T-helper 1 cell treated with Interleukin-12 subunit alpha and Interleukin-12 subunit beta and Interleukin-4 antibody, amounts not matched to agents 30 μg/mL and 1 μg/mL, for 36 hours (primary cell): ENCODE results near the gene UBAC1.
"Not testable (repeated sequence)": the region's sequence is repeated elsewhere in the genome, so short reads cannot be mapped to it uniquely, and the experiment has no call there.

Source experiments
- H3K27ac Mint-ChIP-seq: one replicate; pipeline ENCODE4 v1.8.0; 2021; ENCODE audit warnings: mild to moderate bottlenecking, mixed read lengths
- H3K27me3 Mint-ChIP-seq: one replicate; pipeline ENCODE4 v1.8.0; 2021; ENCODE audit warnings: low read depth, mixed read lengths
- H3K36me3 Mint-ChIP-seq: one replicate; pipeline ENCODE4 v1.8.0; 2021; ENCODE audit warnings: low read depth, mixed read lengths
- H3K4me1 Mint-ChIP-seq: one replicate; pipeline ENCODE4 v1.8.0; 2021; ENCODE audit warnings: low read depth, mixed read lengths
- H3K4me3 Mint-ChIP-seq: one replicate; pipeline ENCODE4 v1.8.0; 2021; ENCODE audit warnings: mild to moderate bottlenecking, moderate library complexity, mixed read lengths
- H3K9me3 Mint-ChIP-seq: one replicate; pipeline ENCODE4 v1.8.0; 2021; ENCODE audit warnings: mixed read lengths

The UBAC1 gene

DNA sequence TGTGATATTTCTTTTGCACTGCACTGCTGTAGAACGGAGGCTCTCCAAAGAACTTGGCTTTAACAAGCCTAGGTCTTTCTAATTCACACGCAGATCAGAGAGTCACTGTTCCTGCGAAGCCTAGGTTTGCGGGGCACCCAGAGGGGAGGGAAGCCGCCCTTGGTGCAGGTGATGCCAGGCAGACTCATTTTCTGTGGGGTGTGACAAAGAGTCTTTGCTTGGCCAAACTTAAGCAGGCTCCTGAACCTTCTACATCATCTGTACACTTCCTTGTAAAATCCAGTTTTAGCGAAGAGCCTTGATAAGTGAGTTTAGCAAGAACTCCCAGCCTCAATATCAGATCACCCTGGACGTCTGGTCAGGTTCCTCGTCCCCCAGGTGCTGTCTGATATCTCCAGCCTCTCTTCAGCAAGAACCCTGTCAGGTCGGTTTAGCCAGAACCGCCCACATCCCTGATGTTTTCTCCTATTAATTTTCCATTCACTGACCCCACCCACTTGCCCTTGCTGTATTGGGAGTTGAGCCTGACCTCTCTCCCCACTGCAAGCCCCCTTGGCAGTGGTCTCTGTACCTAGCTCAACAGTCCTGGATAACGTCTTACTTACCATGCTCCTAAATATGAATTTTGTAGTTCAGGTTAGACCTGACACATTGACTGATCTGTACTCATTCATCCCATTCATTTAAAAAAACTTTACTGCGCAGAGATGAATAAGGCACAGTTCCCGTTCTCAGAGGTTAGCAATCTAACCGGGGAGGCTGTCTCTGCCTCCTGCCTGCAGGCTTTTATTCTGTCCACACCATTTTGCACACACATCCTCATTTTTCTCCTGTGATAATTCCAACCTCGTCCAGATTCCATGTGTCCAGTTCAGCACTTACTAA is 880 bp upstream of the UBAC1 start:
- H3K36me3 Mint-ChIP-seq, result no peaks in the 10 kb centered on the region
- peaks cover 17% of the 10 kb centered on the region for H3K4me1 Mint-ChIP-seq
- H3K27me3 Mint-ChIP-seq, result peaks cover 9% of the 10 kb centered on the region
- peak overlapping the region; percentile 61 for H3K27ac Mint-ChIP-seq
- no peaks in the 10 kb centered on the region for H3K9me3 Mint-ChIP-seq
- H3K4me3 Mint-ChIP-seq, result peak overlapping the region; percentile 59

DNA sequence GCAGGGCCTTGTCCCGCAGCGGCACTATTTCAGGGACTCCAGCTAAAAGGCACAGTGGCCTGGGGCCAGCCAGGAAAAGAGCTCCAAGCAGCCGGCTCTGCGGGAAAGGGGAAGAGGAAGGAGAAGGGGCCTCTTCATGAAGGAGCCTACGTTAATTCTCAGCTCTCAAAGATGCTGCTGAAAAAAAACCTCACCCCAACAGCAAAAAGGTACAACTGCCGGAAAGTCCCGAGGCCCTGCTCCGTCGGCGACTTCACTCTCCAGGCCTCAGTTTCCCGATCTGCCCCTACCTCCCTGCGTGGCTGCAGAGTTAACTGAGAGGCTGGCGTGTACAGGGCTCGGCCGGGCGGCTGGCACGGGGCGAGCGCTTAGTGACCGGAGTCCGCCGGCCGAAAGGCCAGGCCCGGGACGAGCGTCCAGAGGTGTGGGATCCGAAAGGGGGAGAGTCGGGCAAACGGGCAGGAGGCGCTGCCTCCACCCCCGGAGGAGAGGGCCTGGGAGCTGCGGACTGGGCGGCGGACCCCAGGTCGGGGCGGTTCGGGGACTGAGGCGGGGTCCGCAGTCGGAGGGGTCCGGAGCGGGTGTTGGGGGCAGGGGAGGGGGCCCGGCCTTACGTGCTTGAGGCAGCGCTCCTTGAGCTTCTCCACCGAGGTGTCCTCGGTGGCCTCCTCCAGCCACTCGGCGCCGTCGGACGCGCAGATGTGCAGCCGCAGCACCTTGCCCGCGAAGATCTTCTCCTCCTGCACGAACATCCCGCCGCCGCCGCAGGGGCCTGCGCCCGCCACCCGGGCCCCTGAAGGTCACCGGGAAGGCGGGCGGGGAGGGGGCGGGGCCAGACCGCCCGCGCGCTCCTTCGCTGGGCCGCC is 529 bp downstream of the UBAC1 start:
- Mint-ChIP-seq H3K27ac (peak overlapping the region; percentile 81), H3K4me1 (peaks cover 17% of the 10 kb centered on the region), H3K9me3 (no peaks in the 10 kb centered on the region), H3K27me3 (peaks cover 9% of the 10 kb centered on the region), H3K36me3 (no peaks in the 10 kb centered on the region), H3K4me3 (peak overlapping the region; percentile 83)

DNA sequence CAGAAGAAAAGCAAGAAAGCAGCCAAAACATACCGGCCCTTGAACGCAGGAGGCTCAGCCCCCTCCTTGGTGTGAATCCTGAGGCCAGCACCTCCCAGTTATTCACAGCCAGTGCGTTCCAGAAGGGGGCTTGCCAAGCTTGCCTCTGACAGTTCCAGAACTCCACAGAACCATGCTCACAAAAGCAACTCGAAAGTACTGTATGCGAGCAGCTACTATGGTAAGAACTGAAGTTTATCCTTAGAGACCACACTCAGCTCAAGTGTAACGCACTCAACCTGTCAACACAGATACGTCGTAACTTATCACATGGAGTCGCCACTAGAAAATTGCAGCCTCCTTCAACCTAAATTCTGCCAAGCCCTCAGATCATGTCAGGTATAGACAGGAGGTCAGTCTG is 1.4 kb downstream of the UBAC1 start:
- Mint-ChIP-seq H3K27ac (peak overlapping the region; percentile 81), H3K4me3 (peak overlapping the region; percentile 83), H3K9me3 (no peaks in the 10 kb centered on the region), H3K4me1 (peaks cover 19% of the 10 kb centered on the region), H3K27me3 (peaks cover 9% of the 10 kb centered on the region), H3K36me3 (peaks cover 3% of the 10 kb centered on the region)

DNA sequence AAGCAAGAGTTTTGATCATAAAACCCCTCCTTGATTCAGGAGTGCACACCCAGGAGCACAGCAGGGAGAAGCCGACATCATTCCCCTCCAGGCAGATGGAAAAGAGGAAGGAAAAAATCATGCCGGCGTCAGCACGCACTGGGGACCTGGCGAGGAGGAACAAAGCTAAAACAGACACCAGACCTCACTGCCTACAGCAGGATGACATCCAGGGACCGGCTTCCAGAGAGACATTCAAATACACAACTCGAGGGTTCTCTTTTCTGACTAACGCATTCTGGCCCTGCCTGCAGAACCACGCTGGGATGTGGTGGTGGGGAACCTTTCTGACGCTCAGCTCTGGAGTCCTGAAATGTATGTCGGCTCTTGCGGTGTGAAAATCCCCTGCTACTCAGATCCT is 2.7 kb downstream of the UBAC1 start:
- Mint-ChIP-seq H3K4me1 (peaks cover 19% of the 10 kb centered on the region), H3K36me3 (peaks cover 7% of the 10 kb centered on the region), H3K27me3 (peaks cover 9% of the 10 kb centered on the region), H3K27ac (no peak overlapping the region), H3K4me3 (no peak overlapping the region), H3K9me3 (no peaks in the 10 kb centered on the region)

DNA sequence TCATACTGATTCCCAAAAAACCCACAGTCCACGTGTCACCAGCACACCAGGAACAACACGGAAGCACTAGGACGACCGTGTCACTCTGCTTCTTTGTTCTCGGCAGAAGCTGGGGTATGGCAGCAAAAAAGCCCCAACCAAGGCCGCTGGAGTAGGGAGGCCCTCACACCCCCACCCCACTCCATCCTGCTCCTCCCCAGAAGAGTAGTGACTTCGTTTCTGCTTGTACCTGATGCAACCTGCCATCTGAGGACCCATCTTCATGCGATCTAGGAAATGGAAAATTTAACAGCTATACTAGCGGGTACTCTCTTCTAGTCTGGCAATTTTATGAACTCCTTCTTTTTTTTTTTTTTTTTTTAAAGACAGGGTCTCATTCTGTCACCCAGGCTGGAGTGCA is 3.7 kb downstream of the UBAC1 start:
- no peak overlapping the region for H3K4me3 Mint-ChIP-seq
- no peak overlapping the region for H3K27ac Mint-ChIP-seq
- peaks cover 4% of the 10 kb centered on the region for H3K27me3 Mint-ChIP-seq
- peaks cover 17% of the 10 kb centered on the region for H3K4me1 Mint-ChIP-seq
- H3K36me3 Mint-ChIP-seq, result peaks cover 11% of the 10 kb centered on the region
- no peaks in the 10 kb centered on the region for H3K9me3 Mint-ChIP-seq

DNA sequence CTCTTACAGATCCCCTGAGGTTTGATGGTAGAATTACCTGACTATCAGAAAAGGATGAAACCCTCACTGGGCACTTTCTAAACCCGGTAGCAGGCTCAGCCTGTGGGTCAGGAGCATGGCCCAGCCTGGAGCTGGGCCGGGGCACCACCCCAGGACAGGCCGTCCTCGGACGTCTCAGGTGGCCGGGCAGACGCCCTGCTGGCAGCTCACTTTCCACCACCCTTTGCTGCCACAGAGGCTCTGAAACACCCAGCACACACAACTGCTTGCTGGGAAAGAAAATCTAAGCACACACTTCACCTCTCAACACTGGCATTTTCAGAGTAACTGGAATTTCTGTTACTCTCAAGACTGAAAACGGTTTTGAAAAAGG is 4.4 kb downstream of the UBAC1 start:
- Mint-ChIP-seq H3K4me3 (no peak overlapping the region), H3K9me3 (no peaks in the 10 kb centered on the region), H3K27me3 (no peaks in the 10 kb centered on the region), H3K4me1 (peaks cover 14% of the 10 kb centered on the region), H3K27ac (no peak overlapping the region), H3K36me3 (peaks cover 14% of the 10 kb centered on the region)

DNA sequence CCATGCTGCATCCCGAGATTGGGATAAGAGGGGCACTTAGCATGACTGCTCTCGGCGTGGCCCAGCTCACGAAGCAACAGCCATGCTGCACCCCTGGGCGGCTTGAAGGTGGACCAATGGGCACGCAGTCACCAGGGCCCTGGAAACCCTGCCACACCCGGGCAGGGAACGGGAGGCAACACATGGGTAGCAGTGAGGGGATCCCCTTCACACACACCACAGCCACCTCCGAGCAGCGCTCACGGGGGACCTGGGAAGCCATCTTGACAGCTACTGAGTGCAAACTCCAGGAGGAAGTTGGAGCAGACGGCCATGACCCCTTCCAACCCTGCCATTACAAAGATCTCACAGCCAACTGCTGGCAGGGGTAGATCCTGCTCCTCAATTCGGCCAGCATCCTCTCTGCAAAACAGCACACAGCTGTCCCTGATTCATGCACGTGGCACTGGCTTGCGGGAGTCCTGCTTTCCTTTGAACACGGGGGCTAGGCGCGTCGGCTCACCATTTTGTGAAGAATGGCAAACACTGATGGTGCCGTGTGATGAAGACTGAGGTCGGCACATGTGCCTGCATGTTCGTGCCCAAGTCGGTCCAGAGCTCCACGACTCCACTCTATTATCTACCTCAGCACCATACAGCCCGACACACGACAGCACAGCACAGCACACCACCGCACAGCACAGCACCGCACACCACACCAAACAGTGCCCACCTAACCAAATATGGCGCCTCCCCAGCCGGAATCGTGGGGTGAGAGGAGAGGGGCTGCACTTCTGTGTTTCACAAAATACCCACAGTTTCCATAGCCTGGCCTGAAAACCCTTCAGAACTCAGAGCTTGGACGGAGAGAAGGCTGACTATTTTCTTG is 5.0 kb downstream of the UBAC1 start:
- H3K9me3 Mint-ChIP-seq, result no peaks in the 10 kb centered on the region
- no peaks in the 10 kb centered on the region for H3K27me3 Mint-ChIP-seq
- peaks cover 12% of the 10 kb centered on the region for H3K4me1 Mint-ChIP-seq
- H3K36me3 Mint-ChIP-seq, result peaks cover 14% of the 10 kb centered on the region
- H3K4me3 Mint-ChIP-seq, result no peak overlapping the region
- no peak overlapping the region for H3K27ac Mint-ChIP-seq

DNA sequence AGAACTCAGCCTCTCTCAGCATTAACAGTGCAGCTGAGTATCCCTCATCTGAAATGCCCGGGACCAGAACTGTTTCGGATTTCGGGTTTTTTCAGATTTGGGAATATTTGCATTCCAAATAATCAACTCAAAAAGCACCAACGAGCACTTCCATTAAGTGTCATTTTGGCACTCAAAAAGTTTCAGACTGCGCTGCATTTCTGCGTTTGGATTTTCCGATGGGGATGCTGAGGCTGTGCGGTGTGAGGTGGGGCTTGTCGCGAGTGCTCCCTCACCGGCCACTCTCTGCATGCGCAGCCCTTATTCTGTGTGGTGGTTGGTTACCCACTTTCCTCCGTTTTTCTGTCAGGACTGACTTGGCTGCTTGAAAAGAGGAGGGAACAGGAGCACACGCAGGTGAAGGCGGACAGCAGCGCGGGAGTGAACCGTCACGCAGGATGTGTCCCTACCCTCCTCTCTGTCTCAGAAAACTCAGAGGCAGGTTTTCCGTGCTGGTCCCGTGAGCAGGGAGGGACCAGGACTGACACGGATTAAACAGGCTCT is 8.4 kb downstream of the UBAC1 start:
- H3K4me3 Mint-ChIP-seq, result no peak overlapping the region
- no peaks in the 10 kb centered on the region for H3K27me3 Mint-ChIP-seq
- no peaks in the 10 kb centered on the region for H3K9me3 Mint-ChIP-seq
- peaks cover 2% of the 10 kb centered on the region for H3K4me1 Mint-ChIP-seq
- no peak overlapping the region for H3K27ac Mint-ChIP-seq
- H3K36me3 Mint-ChIP-seq, result peaks cover 25% of the 10 kb centered on the region

DNA sequence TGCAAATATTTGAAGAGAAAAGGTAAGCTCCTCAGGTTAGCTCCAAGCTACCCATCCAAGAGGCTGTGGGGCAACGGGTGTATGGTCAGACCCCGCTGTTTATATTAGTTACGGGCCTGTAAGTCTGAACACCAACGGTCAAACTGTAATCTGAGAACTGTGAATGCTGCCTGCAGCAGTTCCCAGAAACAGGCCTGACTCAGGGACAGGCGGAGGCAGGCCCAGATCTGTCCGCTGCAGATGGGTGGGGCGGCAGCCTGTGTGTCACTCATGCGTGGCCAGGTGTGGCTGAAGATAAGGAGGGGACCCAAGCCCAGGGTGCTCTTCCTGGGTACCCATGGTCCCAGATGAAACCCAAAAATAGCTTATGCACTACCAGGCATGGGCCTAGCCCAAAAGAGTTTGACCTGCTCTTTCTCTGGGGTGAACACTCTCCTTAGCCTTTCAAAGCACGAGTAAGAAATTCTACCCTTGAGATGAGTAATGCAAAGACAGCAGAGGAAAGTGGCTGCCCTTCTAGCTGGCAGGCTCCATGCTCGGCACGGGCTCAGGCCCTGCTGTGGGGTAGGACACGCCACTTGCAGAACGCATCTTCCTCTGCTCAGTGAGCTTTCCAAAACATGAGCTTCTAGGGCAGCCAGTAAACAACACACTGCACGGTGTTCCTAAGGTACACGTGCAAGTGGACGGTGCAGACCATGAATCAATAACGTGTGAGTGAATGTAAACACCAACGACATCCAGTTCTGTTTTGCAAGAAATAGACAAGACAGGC is 9.1 kb downstream of the UBAC1 start:
- peaks cover 2% of the 10 kb centered on the region for H3K4me1 Mint-ChIP-seq
- no peaks in the 10 kb centered on the region for H3K9me3 Mint-ChIP-seq
- H3K27me3 Mint-ChIP-seq, result no peaks in the 10 kb centered on the region
- no peak overlapping the region for H3K27ac Mint-ChIP-seq
- peaks cover 25% of the 10 kb centered on the region for H3K36me3 Mint-ChIP-seq
- no peak overlapping the region for H3K4me3 Mint-ChIP-seq

DNA sequence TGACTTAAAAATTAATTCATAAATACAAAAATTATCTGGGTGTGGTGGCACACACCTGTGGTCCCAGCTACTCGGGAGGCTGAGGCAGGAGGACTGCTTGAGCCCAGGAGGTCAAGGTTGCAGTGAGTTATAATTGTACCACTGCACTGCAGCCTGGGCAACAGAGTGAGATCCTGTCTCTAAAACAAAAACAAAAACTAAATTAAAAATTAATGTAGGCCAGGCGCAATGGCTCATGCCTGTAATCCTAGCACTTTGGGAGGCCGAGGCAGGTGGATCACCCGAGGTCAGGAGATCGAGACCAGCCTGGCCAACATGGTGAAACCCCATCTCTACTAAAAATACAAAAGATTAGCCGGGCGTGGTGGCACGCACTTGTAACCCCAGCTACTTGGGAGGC is 9.9 kb downstream of the UBAC1 start:
- not testable (repeated sequence) for H3K27me3 Mint-ChIP-seq, H3K4me3 Mint-ChIP-seq, H3K27ac Mint-ChIP-seq, H3K4me1 Mint-ChIP-seq, H3K9me3 Mint-ChIP-seq
- peaks cover 25% of the 10 kb centered on the region for H3K36me3 Mint-ChIP-seq

DNA sequence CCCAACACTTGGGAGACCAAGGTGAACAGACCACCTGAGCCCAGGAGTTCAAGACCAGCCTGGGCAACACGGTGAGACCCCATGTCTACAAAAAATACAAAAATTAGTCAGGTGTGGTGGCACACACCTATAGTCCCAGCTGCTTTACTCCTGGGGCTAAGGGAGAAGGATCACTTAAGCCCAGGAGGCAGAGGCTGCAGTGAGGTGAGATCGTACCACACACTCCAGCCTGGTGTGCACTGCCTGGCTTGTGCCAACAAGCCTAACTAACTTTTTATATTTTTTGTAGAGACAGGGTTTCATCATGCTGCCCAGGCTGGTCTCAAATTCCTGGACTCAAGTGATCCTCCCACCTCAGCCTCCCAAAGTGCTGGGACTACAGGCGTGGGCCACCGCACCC is 10.3 kb downstream of the UBAC1 start:
- H3K27ac Mint-ChIP-seq, H3K27me3 Mint-ChIP-seq, H3K9me3 Mint-ChIP-seq, H3K4me3 Mint-ChIP-seq, H3K4me1 Mint-ChIP-seq: not testable (repeated sequence)
- peaks cover 28% of the 10 kb centered on the region for H3K36me3 Mint-ChIP-seq

DNA sequence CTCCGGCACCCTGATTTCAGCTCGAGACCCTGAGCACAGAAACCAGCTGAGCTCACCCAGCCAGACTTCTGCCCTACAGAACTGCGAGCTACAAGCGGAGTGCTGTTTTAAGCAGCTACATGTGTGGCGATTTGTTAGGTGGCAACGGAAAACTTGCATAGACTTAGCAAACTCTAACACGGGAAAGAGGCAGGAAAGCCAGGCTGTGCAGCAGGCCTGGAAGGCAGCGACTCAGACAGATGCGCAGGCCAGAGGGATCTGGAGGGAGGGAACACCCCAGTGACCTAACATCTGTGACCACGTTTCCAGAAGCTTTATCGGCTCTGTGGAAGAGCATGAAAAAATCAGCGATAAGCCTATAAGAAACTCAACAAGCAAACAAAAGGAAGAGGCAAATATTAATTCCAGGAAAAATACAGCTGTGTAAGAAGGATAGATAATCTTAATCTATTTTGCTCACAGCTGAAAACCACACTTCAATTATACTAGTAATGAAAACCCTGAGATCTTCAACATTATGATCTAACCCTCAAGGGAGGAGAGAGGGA is 11.0 kb downstream of the UBAC1 start:
- no peak overlapping the region for H3K4me3 Mint-ChIP-seq
- H3K4me1 Mint-ChIP-seq, result no peaks in the 10 kb centered on the region
- no peaks in the 10 kb centered on the region for H3K9me3 Mint-ChIP-seq
- no peaks in the 10 kb centered on the region for H3K27me3 Mint-ChIP-seq
- no peak overlapping the region for H3K27ac Mint-ChIP-seq
- H3K36me3 Mint-ChIP-seq, result peaks cover 34% of the 10 kb centered on the region

DNA sequence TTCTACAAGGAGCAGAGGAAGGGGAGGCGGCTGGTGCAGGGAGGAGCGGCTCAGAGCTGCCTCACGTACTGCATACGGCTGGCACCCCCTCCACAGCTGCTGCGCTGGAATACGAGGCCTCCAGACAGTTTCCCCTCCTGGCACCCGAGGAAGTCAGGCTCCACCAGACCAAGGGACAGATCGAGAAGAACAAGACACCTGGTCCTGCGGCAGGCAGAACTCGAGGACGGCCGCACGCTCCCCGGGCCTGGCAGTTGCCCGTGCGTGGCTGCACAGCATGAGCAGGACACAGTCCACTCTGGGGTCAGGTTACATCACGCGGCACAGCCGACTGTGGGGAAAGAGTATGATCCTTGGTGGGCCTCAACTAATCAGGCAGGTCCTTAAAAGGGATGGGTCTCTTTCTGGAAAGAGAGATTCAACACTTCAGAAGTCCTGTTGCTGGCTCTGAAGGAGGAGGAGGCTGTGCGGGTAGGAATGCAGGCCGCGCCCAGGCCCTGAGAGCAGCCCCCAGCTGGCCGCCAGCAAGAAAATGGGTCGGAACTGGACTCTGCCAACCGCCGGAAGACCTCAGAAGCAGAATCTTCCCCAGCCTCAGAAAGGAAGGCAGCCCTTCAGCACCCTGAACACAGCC is 11.6 kb downstream of the UBAC1 start:
- Mint-ChIP-seq H3K27ac (no peak overlapping the region), H3K4me3 (no peak overlapping the region), H3K9me3 (no peaks in the 10 kb centered on the region), H3K27me3 (no peaks in the 10 kb centered on the region), H3K36me3 (peaks cover 35% of the 10 kb centered on the region), H3K4me1 (no peaks in the 10 kb centered on the region)
